B cell (primary cell): ENCODE data around the gene KSR1.

ENCODE experiments used
- EZH2 ChIP-seq: IDR thresholded peaks from 2 replicates; pipeline ENCODE4 v1.6.1; 2012; ENCODE audit warnings: borderline replicate concordance, low read depth, mild to moderate bottlenecking, moderate library complexity, low read length; ENCODE audit not compliant: insufficient read depth, poor library complexity, severe bottlenecking
- TF ChIP-seq, protein P1 (sequence below): fragments of 200-600 bp; IDR thresholded peaks from one replicate; pipeline ENCODE4 v1.8.0; 2022; ENCODE audit warnings: antibody characterized with exemption, mild to moderate bottlenecking

DNA sequence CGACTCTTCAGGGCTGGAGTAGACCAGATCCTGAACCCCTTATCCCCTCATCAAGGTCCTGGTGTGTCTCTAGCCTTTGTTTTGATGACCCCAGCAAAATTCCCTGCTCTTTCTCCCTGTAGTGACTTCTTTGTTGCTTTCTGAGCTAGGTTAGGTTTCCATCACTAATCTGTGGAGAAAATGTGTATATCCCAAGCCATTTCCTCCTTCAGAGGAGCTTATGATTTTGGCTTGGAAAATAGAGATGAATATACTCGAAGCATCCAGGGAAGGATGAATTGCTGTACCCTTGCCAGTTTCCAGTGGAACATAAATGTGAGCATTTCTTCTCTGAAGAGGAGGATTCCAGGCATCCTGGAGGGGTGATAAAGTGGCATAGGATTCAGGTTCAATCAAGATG lies 55.8 kb downstream of the KSR1 start:
- TF ChIP-seq, protein P1, sequence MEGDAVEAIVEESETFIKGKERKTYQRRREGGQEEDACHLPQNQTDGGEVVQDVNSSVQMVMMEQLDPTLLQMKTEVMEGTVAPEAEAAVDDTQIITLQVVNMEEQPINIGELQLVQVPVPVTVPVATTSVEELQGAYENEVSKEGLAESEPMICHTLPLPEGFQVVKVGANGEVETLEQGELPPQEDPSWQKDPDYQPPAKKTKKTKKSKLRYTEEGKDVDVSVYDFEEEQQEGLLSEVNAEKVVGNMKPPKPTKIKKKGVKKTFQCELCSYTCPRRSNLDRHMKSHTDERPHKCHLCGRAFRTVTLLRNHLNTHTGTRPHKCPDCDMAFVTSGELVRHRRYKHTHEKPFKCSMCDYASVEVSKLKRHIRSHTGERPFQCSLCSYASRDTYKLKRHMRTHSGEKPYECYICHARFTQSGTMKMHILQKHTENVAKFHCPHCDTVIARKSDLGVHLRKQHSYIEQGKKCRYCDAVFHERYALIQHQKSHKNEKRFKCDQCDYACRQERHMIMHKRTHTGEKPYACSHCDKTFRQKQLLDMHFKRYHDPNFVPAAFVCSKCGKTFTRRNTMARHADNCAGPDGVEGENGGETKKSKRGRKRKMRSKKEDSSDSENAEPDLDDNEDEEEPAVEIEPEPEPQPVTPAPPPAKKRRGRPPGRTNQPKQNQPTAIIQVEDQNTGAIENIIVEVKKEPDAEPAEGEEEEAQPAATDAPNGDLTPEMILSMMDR = no peak
- no peak for TF ChIP-seq EZH2
